Esophagus muscularis mucosa (tissue), 3 donors: Measurements from ENCODE around the gene GSTO2.

Source experiments
- POLR2A ChIP-seq: fragments of 450-650 bp; IDR thresholded peaks from one replicate; pipeline ENCODE4 v1.6.1; 2017; ENCODE audit warnings: antibody characterized with exemption, moderate library complexity, mild to moderate bottlenecking, low read depth
- TF ChIP-seq, protein P1 (sequence below), 3 experiments: fragments of 200-600 bp in 2 of 3; fragments of 450-650 bp in 1 of 3; sonication (generic) in 2 of 3; IDR thresholded peaks; one replicate each; pipeline ENCODE4 v1.5.1; 2017 to 2019; ENCODE audit warnings: antibody characterized with exemption in 3 of 3, mild to moderate bottlenecking in 2 of 3, moderate library complexity in 1 of 3

DNA sequence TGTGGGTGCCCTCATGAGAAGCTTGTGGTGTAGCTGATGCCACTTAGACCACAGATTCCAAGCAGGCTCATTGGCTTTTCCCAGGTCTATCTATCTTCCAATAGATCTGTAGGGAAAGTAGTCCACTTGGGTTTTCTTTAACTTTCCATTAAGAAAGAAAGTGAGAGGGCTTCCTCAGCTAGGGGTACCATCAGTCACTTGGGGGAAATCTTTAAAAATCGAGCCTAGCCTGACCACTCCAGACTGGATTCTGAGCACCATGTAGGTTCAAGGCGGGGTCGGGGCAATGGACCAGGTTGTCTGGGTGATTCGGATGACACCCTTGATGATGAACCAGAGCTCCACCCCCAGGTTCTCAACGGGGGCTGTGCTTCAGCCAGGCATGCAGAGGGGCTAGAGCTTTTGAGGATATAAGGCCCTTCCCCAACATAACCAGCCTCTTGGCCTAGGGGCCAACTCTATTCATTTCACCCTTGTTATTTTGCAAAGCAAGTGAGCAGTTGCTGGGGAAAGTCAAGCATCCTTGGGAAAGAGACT is 42.3 kb downstream of the GSTO2 start:
- TF ChIP-seq, protein P1, sequence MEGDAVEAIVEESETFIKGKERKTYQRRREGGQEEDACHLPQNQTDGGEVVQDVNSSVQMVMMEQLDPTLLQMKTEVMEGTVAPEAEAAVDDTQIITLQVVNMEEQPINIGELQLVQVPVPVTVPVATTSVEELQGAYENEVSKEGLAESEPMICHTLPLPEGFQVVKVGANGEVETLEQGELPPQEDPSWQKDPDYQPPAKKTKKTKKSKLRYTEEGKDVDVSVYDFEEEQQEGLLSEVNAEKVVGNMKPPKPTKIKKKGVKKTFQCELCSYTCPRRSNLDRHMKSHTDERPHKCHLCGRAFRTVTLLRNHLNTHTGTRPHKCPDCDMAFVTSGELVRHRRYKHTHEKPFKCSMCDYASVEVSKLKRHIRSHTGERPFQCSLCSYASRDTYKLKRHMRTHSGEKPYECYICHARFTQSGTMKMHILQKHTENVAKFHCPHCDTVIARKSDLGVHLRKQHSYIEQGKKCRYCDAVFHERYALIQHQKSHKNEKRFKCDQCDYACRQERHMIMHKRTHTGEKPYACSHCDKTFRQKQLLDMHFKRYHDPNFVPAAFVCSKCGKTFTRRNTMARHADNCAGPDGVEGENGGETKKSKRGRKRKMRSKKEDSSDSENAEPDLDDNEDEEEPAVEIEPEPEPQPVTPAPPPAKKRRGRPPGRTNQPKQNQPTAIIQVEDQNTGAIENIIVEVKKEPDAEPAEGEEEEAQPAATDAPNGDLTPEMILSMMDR (IDR thresholded peaks at IDR 0.05): no peak
- no peak for TF ChIP-seq POLR2A
